VCaP (cell line): ENCODE results near the gene TTLL8.

Source experiments
- H3K27ac ChIP-seq: fragments of 450-650 bp; 2 replicates; pipeline ENCODE4 v1.5.1; 2017
- CTCF ChIP-seq: fragments of 450-650 bp; conservative IDR thresholded peaks from 2 replicates; pipeline ENCODE4 v1.5.1; 2017; ENCODE audit warnings: mild to moderate bottlenecking, moderate library complexity

The TTLL8 gene

GRCh38 chr22:49998718-49999062 lies 59.4 kb downstream of the TTLL8 start:
- no peak overlapping the region for H3K27ac ChIP-seq
- TF ChIP-seq CTCF = no peak

GRCh38 chr22:49997932-49998717 lies 60.0 kb downstream of the TTLL8 start:
- TF ChIP-seq CTCF = no peak
- H3K27ac ChIP-seq = no peak overlapping the region

DNA sequence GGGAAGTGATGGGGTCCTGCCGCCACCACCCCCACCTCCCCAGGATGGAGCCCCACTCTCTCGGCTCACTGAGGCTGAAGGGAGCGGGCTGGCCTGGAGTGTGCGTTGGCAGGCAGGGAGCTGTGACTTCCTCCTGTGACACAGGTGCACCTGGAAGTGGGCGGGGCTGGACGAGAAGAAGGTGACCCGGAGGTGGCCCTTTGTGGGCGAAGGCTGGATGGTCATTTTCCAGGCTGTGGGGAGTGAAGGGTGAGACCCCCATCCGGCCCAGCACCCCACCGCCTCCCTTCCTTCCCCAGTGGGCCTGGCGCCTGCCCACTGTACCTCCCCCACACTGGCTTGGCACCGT lies 60.9 kb downstream of the TTLL8 start:
- TF ChIP-seq CTCF = no peak
- H3K27ac ChIP-seq = no peak overlapping the region

- H3K27ac ChIP-seq = no peak overlapping the region
Observed at GRCh38 chr22:49996518-49997250, 61.4 kb downstream of the TTLL8 start.

DNA sequence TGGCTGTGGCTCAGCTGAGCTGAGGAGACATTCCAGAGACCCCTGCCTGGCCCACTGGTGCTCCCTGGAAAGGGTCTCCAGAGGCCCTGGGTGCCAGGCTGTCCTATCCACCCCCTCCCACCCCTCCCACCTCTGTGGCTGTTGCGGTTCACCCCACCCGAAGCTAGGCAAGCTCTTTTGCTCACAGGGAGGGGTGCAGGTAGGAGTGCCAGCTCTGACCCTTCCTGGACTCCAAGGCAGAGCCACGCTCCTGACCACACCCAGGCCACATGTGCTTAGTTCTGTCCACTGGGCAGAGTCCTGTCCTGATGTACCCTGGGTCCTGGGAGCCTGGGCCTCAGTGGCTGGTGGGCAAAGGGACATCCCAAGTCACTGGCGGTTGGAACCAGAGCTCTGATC lies 62.0 kb downstream of the TTLL8 start:
- no peak for TF ChIP-seq CTCF
- no peak overlapping the region for H3K27ac ChIP-seq

More at GRCh38 chr22:49996518-49997250, 61.4 kb downstream of the TTLL8 start:
- no peak for TF ChIP-seq CTCF

DNA sequence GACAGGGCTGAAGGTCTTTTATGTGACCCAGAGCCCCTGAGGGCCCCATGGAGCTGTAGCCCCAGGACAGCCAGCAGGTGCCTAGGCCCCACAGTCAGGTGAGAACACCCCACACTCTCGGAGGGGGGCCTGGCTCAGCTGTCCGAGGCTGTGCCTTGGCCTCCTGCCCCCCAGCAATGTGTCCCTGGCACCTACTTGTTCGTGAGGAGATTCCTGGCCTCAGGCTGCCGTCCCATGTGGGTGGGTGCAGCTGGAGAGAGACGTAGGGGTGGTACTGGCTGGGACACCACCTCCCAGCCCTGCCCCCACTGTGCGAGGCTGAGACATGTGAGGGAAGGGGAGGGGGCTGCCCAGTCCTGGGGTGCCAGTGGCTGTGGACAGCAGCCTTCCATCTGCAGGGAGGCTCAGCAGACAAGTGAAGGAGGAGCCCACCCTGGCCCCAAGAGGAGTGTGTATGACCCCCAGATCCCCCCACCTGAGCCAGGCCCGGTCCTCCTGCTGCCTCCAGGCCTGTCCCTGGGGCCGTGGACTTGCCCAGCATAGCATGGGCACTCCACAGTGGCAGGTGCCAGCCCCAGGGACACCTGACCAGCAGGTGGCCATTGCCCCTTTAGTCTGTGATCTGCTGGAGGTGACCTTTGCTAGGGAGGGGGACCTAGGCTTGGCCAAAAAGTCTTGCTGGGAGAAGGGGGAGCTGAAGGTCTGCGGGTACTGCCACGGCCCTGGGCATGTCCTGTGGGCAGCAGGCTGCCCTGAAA lies 62.6 kb downstream of the TTLL8 start:
- no peak overlapping the region for H3K27ac ChIP-seq
- TF ChIP-seq CTCF = no peak

DNA sequence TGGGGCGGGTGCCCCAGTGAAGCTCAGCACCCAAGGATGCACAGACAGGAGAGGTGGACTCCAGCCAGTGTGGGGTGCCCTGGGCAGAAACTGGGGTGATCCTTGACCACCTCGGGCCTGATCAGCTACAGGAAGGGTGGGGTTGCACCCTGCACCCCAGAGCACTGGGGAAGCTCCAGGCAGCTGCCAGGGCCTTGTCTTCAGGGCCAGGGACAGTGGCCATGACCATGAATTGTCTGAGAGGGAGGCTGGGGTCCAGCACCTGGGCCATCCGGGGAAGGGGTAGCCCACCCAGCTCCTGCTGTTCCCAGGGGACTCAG lies 63.1 kb downstream of the TTLL8 start:
- H3K27ac ChIP-seq = no peak overlapping the region
- no peak for TF ChIP-seq CTCF
